ENCODE measurements around the gene SECTM1.
"Not testable (repeated sequence)": the region's sequence is repeated elsewhere in the genome, so short reads cannot be mapped to it uniquely, and the experiment has no call there.

The SECTM1 gene

GRCh38 chr17:82348866-82349265 lies 15.3 kb upstream of the SECTM1 start:
- no peak for DNase-seq

- DNase-seq, result no peak
Measured at GRCh38 chr17:82348434-82348833, 14.9 kb upstream of the SECTM1 start.

- DNase-seq, result not testable (repeated sequence)
Measured at GRCh38 chr17:82347994-82348393, 14.4 kb upstream of the SECTM1 start.

- no peak for DNase-seq
Measured at GRCh38 chr17:82346342-82347300, 13.1 kb upstream of the SECTM1 start.

- DNase-seq, result no peak
Measured at GRCh38 chr17:82345151-82345976, 11.8 kb upstream of the SECTM1 start.

- no peak for DNase-seq
Measured at GRCh38 chr17:82344175-82344907, 10.8 kb upstream of the SECTM1 start.

- no peak for DNase-seq
Measured at GRCh38 chr17:82343560-82343959, 10.0 kb upstream of the SECTM1 start.

- no peak for DNase-seq
Measured at GRCh38 chr17:82342361-82343079, 9.0 kb upstream of the SECTM1 start.

- no peak for DNase-seq
Measured at GRCh38 chr17:82339634-82340580, 6.3 kb upstream of the SECTM1 start.

- DNase-seq, result peak in 4 of 51 donors; percentile 12 to 22 (median 16)
Measured at GRCh38 chr17:82338858-82339633, 5.5 kb upstream of the SECTM1 start.

- DNase-seq, result no peak
Measured at GRCh38 chr17:82334622-82335394, 1.2 kb upstream of the SECTM1 start.

- no peak for DNase-seq
Measured at GRCh38 chr17:82334204-82334621, 647 bp upstream of the SECTM1 start.

- peak in 5 of 51 donors; percentile 13 to 48 (median 26) for DNase-seq
Measured at GRCh38 chr17:82332669-82333278, 792 bp downstream of the SECTM1 start.

GRCh38 chr17:82331345-82331939 lies 2.1 kb downstream of the SECTM1 start:
- no peak for DNase-seq

GRCh38 chr17:82330322-82331239 lies 3.0 kb downstream of the SECTM1 start:
- peak in 4 of 51 donors; percentile 16 to 34 (median 18) for DNase-seq
